Adrenal gland (tissue), 12 donors: ENCODE measurements around the gene PLXNC1. TPM values are rescaled to one million over a fixed set of nuclear protein-coding genes. Genes with fewer than 3 reads are reported as not detected.

Experiments
- DNase-seq, 7 donors: peaks; one replicate each; pipeline ENCODE4 v3.0.0-alpha.2; 2019 to 2020
- H3K27ac ChIP-seq, 5 donors: fragments of 200-600 bp; sonication (generic) in 4 of 5; 1 replicate in 3 of 5; 2 replicates in 2 of 5; pipeline versions ENCODE4 v1.5.1 to v1.8.0; 2016 to 2020; ENCODE audit warnings: mild to moderate bottlenecking in 1 of 5
- H3K27me3 ChIP-seq: fragments of 200-600 bp; 2 replicates; pipeline ENCODE4 v1.8.0; 2021
- H3K36me3 ChIP-seq, 2 donors: fragments of 200-600 bp; replicated peaks in 1 of 2; 1 replicate in 1 of 2; 2 replicates in 1 of 2; pipeline versions ENCODE4 v1.5.1 to v1.8.0; 2018 to 2022
- H3K4me1 ChIP-seq, 2 donors: fragments of 200-600 bp; replicated peaks in 1 of 2; 1 replicate in 1 of 2; 2 replicates in 1 of 2; pipeline versions ENCODE4 v1.5.1 to v1.8.0; 2018 to 2021
- H3K4me3 ChIP-seq, 4 donors: fragments of 200-600 bp; sonication (generic) in 3 of 4; one replicate each; pipeline ENCODE4 v1.5.1; 2016 to 2018
- H3K9me3 ChIP-seq, 3 donors: fragments of 200-600 bp; sonication (generic) in 1 of 3; replicated peaks in 1 of 3; 1 replicate in 2 of 3; 2 replicates in 1 of 3; pipeline versions ENCODE4 v1.5.1 to v1.8.0; 2016 to 2021
- CTCF ChIP-seq, 6 experiments: fragments of 450-650 bp in 4 of 6; fragments of 200-600 bp in 2 of 6; sonication (generic) in 1 of 6; IDR thresholded peaks; 1 replicate in 5 of 6; 2 replicates in 1 of 6; pipeline versions ENCODE4 v1.5.1 to v1.8.0; 2016 to 2021; ENCODE audit warnings: antibody characterized with exemption in 6 of 6, mild to moderate bottlenecking in 2 of 6, moderate library complexity in 1 of 6
- POLR2A ChIP-seq, 2 donors: fragments of 450-650 bp; IDR thresholded peaks; one replicate each; pipeline ENCODE4 v1.6.1; 2017; ENCODE audit warnings: antibody characterized with exemption in 2 of 2, mild to moderate bottlenecking in 2 of 2, moderate library complexity in 1 of 2
- WGBS, 4 donors: extraction: QIAGEN DNeasy Blood & Tissue Kit in 2 of 4; methylation state at CpG; one replicate each; pipeline versions ENCODE4 v1.1.5 to v1.1.7; 2013 to 2017; 5-methylcytosine and 5-hydroxymethylcytosine counted together
- intact Hi-C, 2 donors: fragments of 100-400 bp; cut with DNase I; formaldehyde crosslinking; loops; one replicate each; pipeline versions ENCODE4 v1.14.1 to v1.15.0; 2022 to 2023
- polyA plus RNA-seq, 3 donors: library from polyadenylated mRNA; stranded (reverse); fragments of 200-250 nt in 2 of 3; fragments of 350-450 nt in 1 of 3; fragmentation: Illumina TruSeq in 1 of 3; extraction: RNeasy Lipid Tissue Mini Kit (QIAGEN cat#74804) in 1 of 3; gene quantifications; one replicate each; pipeline ENCODE4 v1.2.3, GENCODE V29; 2013 to 2014
- total RNA-seq, 9 donors: library from RNA; depleted of rRNA in 4 of 9; stranded (reverse); fragments of >200 nt in 4 of 9; fragments of 120-200 nt in 1 of 9; fragmentation: NEBNext Ultra II Directional in 1 of 9; extraction: Animal tissue kit (Norgen Biotek cat#: 25700) in 1 of 9; gene quantifications; one replicate each; pipeline versions ENCODE4 v1.1.0 to v1.2.4, GENCODE V29; 2013 to 2023
- donor health status: healthy with polysubstance abuse.
- donor health status: Bipolar disorder and iron deficiency.
- donor health status: DM: yes; HTN: yes; CAD: no.
- donor health status: DM: no; HTN: no; CAD: no.
- donor health status: DM: no; HTN: no; CAD: no.
- donor health status: DM: yes; HTN: yes; CAD: no.

The PLXNC1 gene
- total and polyA plus RNA-seq, 12 donors: 2.5 to 23.4 (median 12.3) TPM

GRCh38 chr12:94100990-94101737, 47.2 kb upstream of the PLXNC1 start:
- peak overlapping the region in 1 of 5 donors; percentile 15 for H3K27ac ChIP-seq
- no peak for TF ChIP-seq POLR2A (IDR thresholded peaks at IDR 0.05)
- peak; percentile 70 to 92 (median 88) for TF ChIP-seq CTCF (IDR thresholded peaks at IDR 0.05)
- 29 to 33% (median 31%) methylated on average over 35 to 38 of the region's 38 CpGs for WGBS, 4 donors
- H3K4me1 ChIP-seq: peaks cover 6 to 20% of the 10 kb centered on the region in 2 donors
- H3K9me3 ChIP-seq: no peaks in the 10 kb centered on the region
- no peaks in the 10 kb centered on the region for H3K27me3 ChIP-seq
- H3K36me3 ChIP-seq: no peaks in the 10 kb centered on the region
- intact Hi-C loops: loop anchor here (5.0 to 10.0 kb wide), 5 partner anchors 346 to 599 kb away; no protein-coding TSS in a partner anchor
- DNase-seq: peak; percentile 48 to 83 (median 72)
- peak overlapping the region in 2 of 4 donors; percentile 35 to 66 for H3K4me3 ChIP-seq

- TF ChIP-seq CTCF (IDR thresholded peaks at IDR 0.05) (peak; percentile 63 to 90 (median 76)), POLR2A (IDR thresholded peaks at IDR 0.05) (no peak)
- intact Hi-C loops: loop anchor here (5.0 to 10.0 kb wide), 5 partner anchors 347 to 600 kb away; no protein-coding TSS in a partner anchor
- 1 to 4% (median 3%) methylated on average over 22 to 50 of the region's 50 CpGs for WGBS, 4 donors
- peaks cover 6 to 20% of the 10 kb centered on the region in 2 donors for H3K4me1 ChIP-seq
- peak overlapping the region in 3 of 4 donors; percentile 35 to 66 (median 36) for H3K4me3 ChIP-seq
- H3K36me3 ChIP-seq: no peaks in the 10 kb centered on the region
- H3K27me3 ChIP-seq: no peaks in the 10 kb centered on the region
- H3K9me3 ChIP-seq: no peaks in the 10 kb centered on the region
- DNase-seq: peak; percentile 82 to 96 (median 90)
- H3K27ac ChIP-seq: peak overlapping the region in 3 of 5 donors; percentile 15 to 30 (median 18)
Observed at GRCh38 chr12:94101738-94102660, 46.4 kb upstream of the PLXNC1 start.

- no peaks in the 10 kb centered on the region for H3K36me3 ChIP-seq
- peaks cover 6 to 20% of the 10 kb centered on the region in 2 donors for H3K4me1 ChIP-seq
- H3K27ac ChIP-seq: no peak overlapping the region
- DNase-seq: no peak
- intact Hi-C loops: loop anchor here (5.0 to 10.0 kb wide), 5 partner anchors 349 to 602 kb away; no protein-coding TSS in a partner anchor
- no peaks in the 10 kb centered on the region for H3K27me3 ChIP-seq
- TF ChIP-seq POLR2A (IDR thresholded peaks at IDR 0.05) (no peak), CTCF (IDR thresholded peaks at IDR 0.05) (no peak)
- H3K9me3 ChIP-seq: no peaks in the 10 kb centered on the region
- no peak overlapping the region for H3K4me3 ChIP-seq
- WGBS, 4 donors: 62 to 79% (median 75%) methylated on average over 4 of the region's 4 CpGs
Observed at GRCh38 chr12:94103986-94104385, 44.4 kb upstream of the PLXNC1 start.

- Histone ChIP-seq H3K4me1 (no peaks in the 10 kb centered on the region), H3K27me3 (no peaks in the 10 kb centered on the region), H3K27ac (no peak overlapping the region), H3K4me3 (no peak overlapping the region), H3K9me3 (no peaks in the 10 kb centered on the region), H3K36me3 (no peaks in the 10 kb centered on the region)
- TF ChIP-seq POLR2A (IDR thresholded peaks at IDR 0.05): no peak
- no peak for TF ChIP-seq CTCF (IDR thresholded peaks at IDR 0.05)
- DNase-seq: no peak
- intact Hi-C loops: loop anchor here (10.0 kb wide), 2 partner anchors 353 to 543 kb away; no protein-coding TSS in a partner anchor
- WGBS, 4 donors: 70 to 80% (median 76%) methylated on average over 4 of the region's 4 CpGs
Observed at GRCh38 chr12:94107910-94108309, 40.5 kb upstream of the PLXNC1 start.
